Thymus (tissue), 11 donors: Measurements from ENCODE around the gene RHOA. TPM values are rescaled to one million over a fixed set of nuclear protein-coding genes. Genes with fewer than 3 reads are reported as not detected.
A peak's percentile ranks its signal among the peaks of the same experiment; 100 is the strongest.

Source experiments
- DNase-seq, 9 donors: peaks; one replicate each; pipeline ENCODE4 v3.0.0-alpha.2; 2013; ENCODE audit warnings: low spot score in 9 of 9, low read depth in 6 of 9, missing footprints in 1 of 9
- H3K27ac ChIP-seq, 2 donors: one replicate each; pipeline ENCODE4 v1.5.1; 2013; ENCODE audit warnings: control low read depth in 1 of 2, low read depth in 1 of 2, low read length in 1 of 2, mild to moderate bottlenecking in 1 of 2, moderate library complexity in 1 of 2
- H3K27me3 ChIP-seq, 2 donors: one replicate each; pipeline ENCODE4 v1.5.1; 2013; ENCODE audit warnings: low read length in 1 of 2; ENCODE audit not compliant: control insufficient read depth in 2 of 2, insufficient read depth in 1 of 2
- H3K36me3 ChIP-seq, 2 donors: one replicate each; pipeline ENCODE4 v1.5.1; 2013; ENCODE audit warnings: low read length in 1 of 2, mild to moderate bottlenecking in 1 of 2, moderate library complexity in 1 of 2; ENCODE audit not compliant: control insufficient read depth in 2 of 2, insufficient read depth in 2 of 2
- H3K4me1 ChIP-seq, 2 donors: one replicate each; pipeline ENCODE4 v1.5.1; 2013; ENCODE audit warnings: low read length in 2 of 2; ENCODE audit not compliant: control insufficient read depth in 2 of 2, insufficient read depth in 2 of 2
- H3K4me3 ChIP-seq, 2 donors: one replicate each; pipeline ENCODE4 v1.5.1; 2013; ENCODE audit warnings: low read length in 2 of 2, control low read depth in 1 of 2, mild to moderate bottlenecking in 1 of 2
- H3K9me3 ChIP-seq, 2 donors: one replicate each; pipeline ENCODE4 v1.5.1; 2013; ENCODE audit warnings: low read length in 1 of 2, mild to moderate bottlenecking in 1 of 2; ENCODE audit not compliant: control insufficient read depth in 2 of 2, insufficient read depth in 1 of 2
- WGBS: extraction: QIAGEN DNeasy Blood & Tissue Kit; methylation state at CpG from one replicate; pipeline ENCODE4 v1.1.7; 2013; 5-methylcytosine and 5-hydroxymethylcytosine counted together
- polyA plus RNA-seq: library from polyadenylated mRNA; stranded (reverse); fragments of 200-250 nt; gene quantifications from one replicate; pipeline ENCODE4 v1.2.3, GENCODE V29; 2013
- total RNA-seq: library from RNA; stranded (reverse); fragments of 120-200 nt; gene quantifications from one replicate; pipeline ENCODE4 v1.2.4, GENCODE V29; 2013
- donor health status: healthy.

The RHOA gene
- total and polyA plus RNA-seq, 2 donors = 202 to 368 TPM

- 98% methylated on average over 2 of the region's 2 CpGs for WGBS
- H3K27ac ChIP-seq = no peak overlapping the region
- H3K9me3 ChIP-seq = no peaks in the 10 kb centered on the region
- H3K27me3 ChIP-seq = no peaks in the 10 kb centered on the region
- peaks cover 11 to 15% of the 10 kb centered on the region in 2 donors for H3K36me3 ChIP-seq
- DNase-seq = no peak
- H3K4me3 ChIP-seq = no peak overlapping the region
- peaks cover 3% of the 10 kb centered on the region in 2 donors for H3K4me1 ChIP-seq
These were observed 24.1 kb downstream of the RHOA start for GRCh38 chr3:49387721-49388120.

GRCh38 chr3:49386056-49386756 lies 25.6 kb downstream of the RHOA start:
- no peak for DNase-seq
- no peak overlapping the region for H3K27ac ChIP-seq
- peaks cover 3% of the 10 kb centered on the region in 2 donors for H3K4me1 ChIP-seq
- no peaks in the 10 kb centered on the region for H3K27me3 ChIP-seq
- peaks cover 7 to 17% of the 10 kb centered on the region in 2 donors for H3K36me3 ChIP-seq
- H3K4me3 ChIP-seq = no peak overlapping the region
- no peaks in the 10 kb centered on the region for H3K9me3 ChIP-seq
- WGBS = 66% methylated on average over 11 of the region's 11 CpGs

- 99% methylated on average over 1 of the region's 1 CpG for WGBS
- H3K27ac ChIP-seq = no peak overlapping the region
These were observed 26.2 kb downstream of the RHOA start for GRCh38 chr3:49385617-49386016.

GRCh38 chr3:49383387-49383786 lies 28.4 kb downstream of the RHOA start:
- no peaks in the 10 kb centered on the region for H3K9me3 ChIP-seq
- H3K36me3 ChIP-seq = peaks cover 6 to 8% of the 10 kb centered on the region in 2 donors
- DNase-seq = no peak
- WGBS = 94% methylated on average over 5 of the region's 5 CpGs
- H3K4me1 ChIP-seq = peaks cover 0 to 3% of the 10 kb centered on the region in 2 donors
- no peak overlapping the region for H3K4me3 ChIP-seq
- no peaks in the 10 kb centered on the region for H3K27me3 ChIP-seq
- no peak overlapping the region for H3K27ac ChIP-seq

More at GRCh38 chr3:49385617-49386016, 26.2 kb downstream of the RHOA start:
- Histone ChIP-seq H3K36me3 (peaks cover 7 to 17% of the 10 kb centered on the region in 2 donors), H3K4me3 (no peak overlapping the region), H3K9me3 (no peaks in the 10 kb centered on the region), H3K27me3 (no peaks in the 10 kb centered on the region), H3K4me1 (peaks cover 3% of the 10 kb centered on the region in 2 donors)
- DNase-seq = no peak

GRCh38 chr3:49378249-49378895 lies 33.4 kb downstream of the RHOA start:
- DNase-seq = no peak
- H3K4me3 ChIP-seq = no peak overlapping the region
- peaks cover 0 to 2% of the 10 kb centered on the region in 2 donors for H3K4me1 ChIP-seq
- H3K27ac ChIP-seq = no peak overlapping the region
- 95% methylated on average over 11 of the region's 11 CpGs for WGBS
- H3K36me3 ChIP-seq = peaks cover 21 to 30% of the 10 kb centered on the region in 2 donors
- H3K9me3 ChIP-seq = no peaks in the 10 kb centered on the region
- H3K27me3 ChIP-seq = no peaks in the 10 kb centered on the region

- Histone ChIP-seq H3K4me1 (peaks cover 0 to 2% of the 10 kb centered on the region in 2 donors), H3K36me3 (peaks cover 30 to 35% of the 10 kb centered on the region in 2 donors), H3K27me3 (no peaks in the 10 kb centered on the region), H3K27ac (no peak overlapping the region), H3K9me3 (no peaks in the 10 kb centered on the region), H3K4me3 (no peak overlapping the region)
- no peak for DNase-seq
- 93% methylated on average over 1 of the region's 1 CpG for WGBS
These were observed 34.3 kb downstream of the RHOA start for GRCh38 chr3:49377483-49377882.

GRCh38 chr3:49371946-49372345 lies 39.8 kb downstream of the RHOA start:
- no peak overlapping the region for H3K27ac ChIP-seq
- DNase-seq = no peak
- H3K27me3 ChIP-seq = no peaks in the 10 kb centered on the region
- peaks cover 71 to 76% of the 10 kb centered on the region in 2 donors for H3K36me3 ChIP-seq
- no peak overlapping the region for H3K4me3 ChIP-seq
- H3K9me3 ChIP-seq = no peaks in the 10 kb centered on the region
- no peaks in the 10 kb centered on the region for H3K4me1 ChIP-seq

GRCh38 chr3:49370585-49371290 lies 41.0 kb downstream of the RHOA start:
- Histone ChIP-seq H3K27me3 (no peaks in the 10 kb centered on the region), H3K9me3 (no peaks in the 10 kb centered on the region), H3K4me1 (no peaks in the 10 kb centered on the region), H3K27ac (no peak overlapping the region), H3K4me3 (no peak overlapping the region), H3K36me3 (peaks cover 81 to 83% of the 10 kb centered on the region in 2 donors)
- 98% methylated on average over 6 of the region's 6 CpGs for WGBS
- DNase-seq = no peak

- Histone ChIP-seq H3K36me3 (peaks cover 69 to 71% of the 10 kb centered on the region in 2 donors), H3K27ac (peak overlapping the region in 1 of 2 donors; percentile 15)
- 67% methylated on average over 3 of the region's 3 CpGs for WGBS
These were observed 49.2 kb downstream of the RHOA start for GRCh38 chr3:49362561-49362960.

More at GRCh38 chr3:49362561-49362960, 49.2 kb downstream of the RHOA start:
- DNase-seq = peak in 1 of 9 donors; percentile 24
- Histone ChIP-seq H3K4me3 (no peak overlapping the region), H3K4me1 (peaks cover 0 to 20% of the 10 kb centered on the region in 2 donors), H3K9me3 (no peaks in the 10 kb centered on the region), H3K27me3 (no peaks in the 10 kb centered on the region)
